GM19240 (cell line): ENCODE results near the gene FIGN.

Experiments
- DNase-seq: peaks from one replicate; pipeline ENCODE4 v3.0.0; 2011; ENCODE audit warnings: low spot score; ENCODE audit not compliant: insufficient read length

Gene FIGN

GRCh38 chr2:163613266-163613731 lies 122.5 kb downstream of the FIGN start:
- DNase-seq = no peak

DNA sequence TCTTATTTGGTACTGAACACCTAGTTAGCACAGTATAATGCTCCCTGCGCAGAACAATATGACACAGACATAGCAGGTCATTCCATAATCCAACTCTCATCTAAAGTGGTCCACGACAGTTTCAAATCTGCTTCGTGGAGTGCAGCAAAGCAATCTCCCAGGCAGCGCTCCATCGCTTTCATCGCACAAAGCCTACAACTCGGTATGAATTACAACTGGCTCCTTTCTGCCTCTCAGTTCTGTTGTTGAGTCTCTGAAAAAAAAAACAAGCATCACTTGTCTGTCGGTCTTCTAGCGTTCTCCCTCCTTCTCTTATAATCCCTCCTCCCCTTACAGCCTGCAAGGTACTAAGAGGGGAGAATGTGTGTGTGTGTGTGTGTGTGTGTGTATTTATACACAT lies 123.5 kb downstream of the FIGN start:
- DNase-seq = no peak

- no peak for DNase-seq
These were observed 124.3 kb downstream of the FIGN start for GRCh38 chr2:163611557-163611906.

GRCh38 chr2:163610817-163611556 lies 124.8 kb downstream of the FIGN start:
- DNase-seq = no peak

DNA sequence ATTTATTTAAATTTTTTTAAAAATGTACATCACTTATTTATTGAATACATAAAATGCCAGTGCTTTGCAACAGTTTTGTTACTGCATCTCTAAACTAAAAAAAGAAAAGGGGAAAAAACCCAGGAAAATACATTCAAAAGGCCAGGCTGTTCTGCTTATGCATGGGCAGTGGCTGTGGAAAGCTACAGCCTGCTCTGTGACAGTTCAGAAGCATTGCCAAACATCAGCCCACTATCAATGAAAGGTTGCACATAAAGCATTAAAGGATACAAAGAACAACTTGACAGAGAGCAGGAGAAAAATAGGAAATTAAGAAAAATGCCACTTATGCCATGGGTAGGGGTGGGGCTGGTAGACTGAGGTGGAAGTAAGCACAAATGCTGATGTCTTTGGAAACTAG lies 128.2 kb downstream of the FIGN start:
- DNase-seq = no peak

GRCh38 chr2:163606878-163607277 lies 128.9 kb downstream of the FIGN start:
- no peak for DNase-seq

DNA sequence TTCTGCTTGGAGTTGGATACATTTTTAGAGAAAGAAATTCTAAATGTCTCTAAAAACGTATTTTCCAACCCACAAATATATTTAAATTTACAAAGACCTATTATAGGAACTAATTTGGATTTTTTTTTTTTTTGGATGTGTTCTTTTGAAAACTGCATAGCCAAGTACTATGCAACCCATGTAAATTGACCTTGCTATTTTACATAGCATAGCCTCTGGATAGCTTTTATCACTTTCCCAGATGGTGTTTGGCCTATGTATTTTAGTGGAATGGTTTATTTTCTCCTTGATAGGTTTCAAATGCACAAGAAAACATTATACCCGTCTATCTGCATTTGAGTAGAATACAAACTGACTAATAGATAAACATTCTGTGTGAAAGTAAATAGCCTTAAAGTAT lies 130.0 kb downstream of the FIGN start:
- DNase-seq = no peak

DNA sequence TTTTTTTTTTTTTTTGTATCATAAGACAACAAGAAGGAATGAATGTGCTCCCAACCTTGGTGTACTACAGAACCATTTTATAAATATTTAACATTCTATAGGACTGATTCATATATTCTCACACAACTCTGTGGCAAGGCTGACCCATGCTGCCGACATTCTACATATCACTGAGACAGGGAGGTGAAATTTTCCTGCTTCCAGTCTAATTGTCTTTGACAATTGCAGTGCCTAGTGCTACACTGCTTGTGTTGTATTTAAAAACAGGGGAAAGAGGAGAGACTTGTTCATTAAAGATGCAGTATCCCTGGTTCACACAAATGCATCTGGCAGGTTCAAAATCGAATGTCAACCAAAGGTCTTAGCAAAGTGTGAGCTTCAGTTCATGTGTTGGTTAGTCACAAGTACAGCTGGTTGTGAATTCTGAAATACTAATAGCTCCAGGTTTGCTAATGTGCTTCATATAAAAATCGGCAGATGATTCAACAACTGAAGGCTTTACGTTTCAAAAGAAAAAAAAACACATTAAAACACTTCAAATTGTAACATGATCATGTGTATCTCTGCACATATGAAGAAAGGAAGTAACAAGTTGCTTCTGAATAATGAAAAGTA lies 130.8 kb downstream of the FIGN start:
- no peak for DNase-seq

DNA sequence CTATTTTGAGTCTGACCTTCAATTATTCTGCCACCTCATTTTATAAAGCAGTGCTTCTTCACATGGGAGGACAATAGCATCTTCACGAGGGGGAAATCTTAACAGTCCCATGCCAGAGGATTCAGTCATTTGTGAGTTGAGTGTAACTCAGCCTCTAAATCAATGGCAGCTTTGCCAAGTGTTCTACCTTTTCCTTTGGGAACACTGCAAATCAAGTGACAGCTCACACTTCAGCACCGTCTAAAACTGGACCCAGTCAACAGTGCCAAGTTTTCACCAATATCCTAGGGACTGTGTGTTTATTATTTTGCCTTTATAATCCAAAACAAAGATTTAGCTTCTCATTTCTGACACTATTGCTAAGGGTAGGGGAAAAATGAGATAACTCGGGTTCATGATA lies 133.6 kb downstream of the FIGN start:
- no peak for DNase-seq

GRCh38 chr2:163601377-163601776 lies 134.4 kb downstream of the FIGN start:
- no peak for DNase-seq

DNA sequence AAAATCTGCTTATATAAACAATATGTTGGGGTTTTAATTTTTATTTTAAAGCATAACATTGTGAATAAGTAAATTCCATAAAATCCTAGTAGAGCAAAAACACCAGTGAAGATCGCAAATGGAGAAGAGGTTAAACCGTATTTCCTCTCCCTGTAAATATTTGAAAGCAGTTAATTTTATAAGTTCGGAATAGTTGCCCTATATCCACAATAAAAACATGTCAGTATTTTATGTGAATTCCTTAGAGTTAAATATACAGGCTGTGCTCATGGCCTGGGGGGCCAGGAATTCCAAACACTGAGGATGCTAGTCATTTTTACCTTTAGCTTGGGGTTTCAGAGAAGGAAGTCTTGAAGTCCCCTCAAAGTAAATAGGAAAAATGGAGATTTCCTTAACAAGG lies 135.0 kb downstream of the FIGN start:
- DNase-seq = no peak

DNA sequence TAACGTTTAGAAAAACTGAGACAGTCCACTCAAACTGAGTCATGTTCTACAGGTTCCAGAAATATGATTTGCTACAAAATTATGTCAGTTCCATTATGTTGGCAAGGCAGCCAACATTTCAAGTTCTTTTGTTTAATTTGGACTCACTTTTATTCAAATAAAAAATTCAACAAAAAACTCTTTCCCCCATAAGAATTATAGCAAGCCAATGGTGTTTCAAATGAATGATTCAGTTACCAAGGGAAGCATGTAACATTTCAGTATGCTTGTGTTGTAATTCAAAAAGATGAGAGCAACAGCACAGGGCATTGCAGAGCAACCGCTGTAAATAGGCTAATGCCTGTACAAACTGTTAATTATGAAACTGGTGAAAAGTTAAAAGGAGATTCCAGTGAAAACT lies 140.8 kb downstream of the FIGN start:
- no peak for DNase-seq

GRCh38 chr2:163594497-163594896 lies 141.3 kb downstream of the FIGN start:
- DNase-seq = no peak

GRCh38 chr2:163593982-163594381 lies 141.8 kb downstream of the FIGN start:
- DNase-seq = no peak

- DNase-seq = no peak
These were observed 142.7 kb downstream of the FIGN start for GRCh38 chr2:163592954-163593622.

DNA sequence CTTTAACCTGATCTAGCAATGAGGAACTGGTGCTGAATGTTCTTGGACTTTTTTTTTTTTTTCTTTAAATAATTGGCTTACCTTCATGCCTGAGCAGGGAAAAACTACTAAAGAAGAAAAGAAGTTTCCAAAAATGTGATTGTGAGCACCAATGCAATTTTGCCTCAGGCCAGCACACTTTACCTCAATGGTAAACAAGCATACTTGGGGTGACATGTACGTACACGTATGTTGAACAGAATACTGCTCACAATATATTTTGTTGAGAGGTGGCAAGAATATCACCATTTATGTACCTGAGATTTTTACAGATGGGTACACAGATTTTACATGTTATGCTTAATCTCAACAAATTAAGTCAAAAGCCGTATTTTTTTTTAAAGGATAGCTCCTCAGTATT lies 144.3 kb downstream of the FIGN start:
- DNase-seq = no peak

GRCh38 chr2:163580757-163581156 lies 155.1 kb downstream of the FIGN start:
- no peak for DNase-seq

DNA sequence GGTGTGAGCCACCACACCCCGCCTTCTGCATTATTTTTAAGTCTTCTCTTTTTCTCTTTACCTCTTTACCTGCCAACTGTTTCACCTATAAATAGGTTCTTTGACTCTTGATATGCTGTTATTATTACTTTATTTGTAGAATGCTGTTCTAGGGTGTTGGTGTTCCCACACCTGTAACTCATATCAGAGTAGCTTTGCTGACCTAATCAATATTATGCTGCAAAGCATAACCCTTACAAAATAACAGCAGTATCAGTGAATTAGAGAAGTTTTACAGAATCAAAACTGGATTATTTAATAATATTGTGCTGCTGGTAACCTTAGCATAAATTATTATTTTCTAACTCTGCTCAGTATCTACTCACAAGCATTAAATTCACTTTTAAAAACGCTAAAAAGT lies 161.5 kb downstream of the FIGN start:
- DNase-seq = no peak

- no peak for DNase-seq
These were observed 162.2 kb downstream of the FIGN start for GRCh38 chr2:163573652-163574051.

GRCh38 chr2:163572850-163573249 lies 163.0 kb downstream of the FIGN start:
- no peak for DNase-seq

DNA sequence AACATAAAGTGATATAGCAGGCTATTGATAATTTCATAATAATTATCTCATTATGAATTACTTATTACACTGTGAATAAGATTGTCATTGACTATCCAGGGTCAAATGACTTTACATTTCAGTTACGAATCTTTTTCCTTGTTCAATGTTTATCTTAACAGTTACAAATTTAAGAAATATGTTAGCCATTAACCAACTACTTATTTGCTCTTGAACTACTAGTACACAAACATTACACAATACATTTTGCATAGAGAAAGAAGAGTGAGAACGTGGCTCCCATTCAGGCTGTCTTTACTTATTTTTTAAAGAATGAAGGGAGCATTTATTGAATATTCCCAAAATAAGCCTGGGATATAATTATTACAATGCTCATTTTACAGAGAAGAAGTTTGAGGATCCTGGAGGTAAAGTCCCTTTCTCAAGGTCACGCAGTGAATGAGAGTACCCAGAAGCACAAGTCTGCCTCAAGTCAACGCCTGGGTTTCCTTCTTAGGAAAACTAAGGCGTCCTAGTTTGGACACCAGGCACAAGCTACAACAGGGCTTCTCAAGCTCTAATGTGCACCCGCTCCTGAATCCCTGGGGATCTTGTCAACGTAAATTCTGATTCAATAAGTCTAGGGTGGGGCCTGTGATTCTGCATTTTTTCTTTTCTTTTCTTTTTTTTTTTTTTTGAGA lies 164.2 kb downstream of the FIGN start:
- no peak for DNase-seq

DNA sequence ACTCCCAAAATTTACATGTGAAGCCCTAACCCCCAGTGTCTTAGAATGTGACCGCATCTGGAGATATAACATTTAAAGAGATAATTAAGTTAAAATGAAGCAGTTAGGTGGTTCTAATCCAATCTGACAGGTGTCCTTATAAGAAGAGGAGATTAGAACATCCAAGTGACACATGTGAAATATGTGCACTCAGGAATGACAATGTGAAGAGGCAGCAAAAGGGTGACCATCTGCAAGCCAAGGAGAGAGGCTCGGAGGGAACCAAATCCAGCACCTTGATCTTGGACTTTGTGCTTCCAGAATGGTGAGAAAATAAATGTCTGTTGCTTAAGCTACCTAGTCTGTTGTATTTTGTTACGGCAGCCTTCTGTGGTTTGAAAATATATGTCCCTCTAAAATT lies 165.4 kb downstream of the FIGN start:
- no peak for DNase-seq
